Effector CD4-positive, alpha-beta T cell (primary cell): ENCODE measurements around the gene LEF1.
"Not testable (repeated sequence)": the region's sequence is repeated elsewhere in the genome, so short reads cannot be mapped to it uniquely, and the experiment has no call there.

Source experiments
- DNase-seq: peaks from one replicate; pipeline ENCODE4 v3.0.0-alpha.2; 2020

LEF1 gene

DNA sequence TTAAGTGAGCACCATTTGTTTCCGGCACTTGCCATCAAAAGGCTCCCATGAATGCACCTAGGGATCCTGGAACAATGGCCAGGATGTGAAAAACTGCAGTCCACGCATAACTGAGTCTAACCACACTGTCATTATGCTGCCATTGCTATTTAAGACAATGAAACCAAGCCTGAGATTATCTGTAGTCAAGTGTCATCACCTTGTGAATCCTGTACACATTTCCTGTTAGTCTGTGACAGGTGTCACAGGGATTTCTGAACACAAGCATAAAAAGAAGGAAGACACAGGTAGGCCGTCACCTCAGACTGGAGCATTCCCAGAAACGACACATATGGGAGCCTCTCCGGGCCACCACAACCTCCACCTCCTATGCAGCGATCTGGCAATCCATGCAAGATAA is 112.3 kb downstream of the LEF1 start:
- no peak for DNase-seq

DNA sequence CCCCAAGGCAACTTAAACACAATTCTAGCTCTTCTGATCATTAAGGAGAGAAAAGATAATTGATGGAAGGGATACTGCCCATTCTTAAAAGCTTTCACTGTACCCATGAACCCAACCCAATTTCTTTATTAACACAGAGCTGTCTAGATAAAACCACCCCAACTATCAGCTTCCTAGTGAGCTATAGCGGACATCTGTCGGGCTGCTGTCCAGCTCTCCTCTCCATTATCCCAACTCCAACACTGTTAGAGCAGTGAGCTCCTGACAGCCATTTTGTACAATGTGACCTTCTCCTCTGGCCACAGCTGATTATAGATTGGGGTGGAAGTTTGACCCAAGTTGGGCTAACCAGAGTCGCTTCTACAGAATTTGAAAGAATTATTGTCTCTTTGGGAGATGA is 112.9 kb downstream of the LEF1 start:
- no peak for DNase-seq

DNA sequence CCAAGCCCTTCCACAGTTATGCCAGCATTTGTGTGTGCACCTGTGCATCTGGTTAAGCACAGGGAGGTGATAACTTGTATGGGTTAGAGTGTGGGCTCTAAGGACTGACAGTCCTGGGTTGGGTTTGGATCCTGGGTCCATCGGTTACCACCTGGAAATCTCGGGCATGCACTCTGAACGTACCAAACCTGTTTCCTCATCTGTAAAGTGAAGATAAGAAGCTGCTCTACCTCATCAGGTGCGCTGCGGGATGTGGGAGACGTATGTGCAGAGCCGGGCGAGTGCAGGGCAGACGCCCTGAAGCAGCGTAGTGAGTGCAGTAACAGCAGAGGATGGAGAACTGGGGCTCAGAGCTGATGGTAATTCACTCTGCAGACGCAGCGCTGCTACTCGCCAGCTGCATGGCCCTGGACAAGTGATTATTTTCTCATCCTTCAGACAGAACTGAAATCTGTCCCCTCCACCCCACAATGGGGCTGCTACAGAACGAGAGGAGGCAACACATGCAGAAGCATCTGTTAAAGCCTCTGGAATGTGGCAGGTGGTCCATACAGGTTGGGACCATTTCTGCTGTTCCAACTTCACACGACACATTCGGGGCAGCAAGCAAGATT is 114.6 kb downstream of the LEF1 start:
- no peak for DNase-seq

DNA sequence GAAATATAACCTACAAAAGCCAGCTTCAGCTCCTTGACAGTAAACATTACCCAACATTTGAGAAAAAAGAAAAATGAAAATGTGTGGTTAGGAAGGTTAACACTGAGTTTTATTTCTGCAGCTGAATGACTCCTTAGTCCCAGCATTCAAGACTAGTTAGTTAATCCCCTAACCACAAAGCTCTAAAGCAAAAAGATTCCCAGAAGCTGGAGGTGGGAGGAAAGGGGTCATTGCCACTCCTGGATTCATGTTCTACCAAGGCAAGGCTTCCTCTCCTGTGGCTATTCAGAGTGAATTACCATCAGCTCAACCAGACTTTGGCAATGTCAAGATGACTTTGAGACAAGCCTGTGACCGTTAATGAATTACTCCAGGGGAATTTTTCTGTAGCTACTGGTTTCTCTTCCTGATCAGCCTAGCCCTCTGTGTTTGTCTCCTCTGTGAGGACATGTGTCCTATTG is 115.5 kb downstream of the LEF1 start:
- DNase-seq: no peak

DNA sequence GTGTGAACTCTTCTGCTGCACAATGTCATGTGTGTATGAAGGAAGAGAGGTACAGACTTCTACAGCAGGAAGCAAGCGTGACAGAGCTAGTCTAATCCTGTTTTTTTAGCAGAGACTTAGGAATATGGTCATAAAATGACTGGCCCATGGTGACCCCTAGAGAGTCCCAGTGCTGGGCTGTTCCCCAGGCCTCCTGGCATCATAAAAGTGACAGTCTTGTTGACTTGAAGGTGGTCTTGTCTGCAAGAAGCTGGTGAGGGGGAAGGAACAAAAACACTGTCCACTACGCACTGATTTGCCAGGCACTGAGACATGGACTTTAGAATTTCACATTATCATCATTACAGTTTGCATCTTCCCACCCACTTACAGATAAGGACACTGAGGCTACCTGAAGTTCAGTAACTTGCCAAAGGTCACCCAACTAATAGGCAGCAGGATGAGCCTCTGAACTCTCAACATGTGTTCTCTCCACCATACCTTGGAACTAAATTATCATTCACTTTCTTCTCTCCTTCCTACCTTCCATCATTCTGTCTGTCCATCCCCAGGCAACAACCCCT is 116.1 kb downstream of the LEF1 start:
- DNase-seq: no peak

DNA sequence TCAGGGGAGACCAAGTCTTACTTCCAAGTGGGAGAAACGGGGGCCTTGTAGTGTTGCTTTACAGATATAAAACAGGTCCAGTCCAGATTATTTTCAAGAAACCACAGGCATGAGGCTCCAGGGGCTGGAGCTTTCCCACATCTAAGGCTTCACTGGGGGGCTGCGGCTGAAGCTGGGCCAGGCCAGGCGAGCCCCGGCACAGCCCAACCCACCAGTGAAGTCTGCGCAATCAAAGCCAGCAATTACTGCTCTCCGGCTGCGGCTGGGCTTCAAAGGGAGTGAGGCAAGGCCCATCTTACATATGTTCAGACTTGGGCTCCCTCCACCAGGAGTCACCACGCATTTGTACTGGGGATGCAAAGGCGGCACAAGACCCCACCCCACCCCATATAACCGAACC is 117.4 kb downstream of the LEF1 start:
- DNase-seq: no peak

DNA sequence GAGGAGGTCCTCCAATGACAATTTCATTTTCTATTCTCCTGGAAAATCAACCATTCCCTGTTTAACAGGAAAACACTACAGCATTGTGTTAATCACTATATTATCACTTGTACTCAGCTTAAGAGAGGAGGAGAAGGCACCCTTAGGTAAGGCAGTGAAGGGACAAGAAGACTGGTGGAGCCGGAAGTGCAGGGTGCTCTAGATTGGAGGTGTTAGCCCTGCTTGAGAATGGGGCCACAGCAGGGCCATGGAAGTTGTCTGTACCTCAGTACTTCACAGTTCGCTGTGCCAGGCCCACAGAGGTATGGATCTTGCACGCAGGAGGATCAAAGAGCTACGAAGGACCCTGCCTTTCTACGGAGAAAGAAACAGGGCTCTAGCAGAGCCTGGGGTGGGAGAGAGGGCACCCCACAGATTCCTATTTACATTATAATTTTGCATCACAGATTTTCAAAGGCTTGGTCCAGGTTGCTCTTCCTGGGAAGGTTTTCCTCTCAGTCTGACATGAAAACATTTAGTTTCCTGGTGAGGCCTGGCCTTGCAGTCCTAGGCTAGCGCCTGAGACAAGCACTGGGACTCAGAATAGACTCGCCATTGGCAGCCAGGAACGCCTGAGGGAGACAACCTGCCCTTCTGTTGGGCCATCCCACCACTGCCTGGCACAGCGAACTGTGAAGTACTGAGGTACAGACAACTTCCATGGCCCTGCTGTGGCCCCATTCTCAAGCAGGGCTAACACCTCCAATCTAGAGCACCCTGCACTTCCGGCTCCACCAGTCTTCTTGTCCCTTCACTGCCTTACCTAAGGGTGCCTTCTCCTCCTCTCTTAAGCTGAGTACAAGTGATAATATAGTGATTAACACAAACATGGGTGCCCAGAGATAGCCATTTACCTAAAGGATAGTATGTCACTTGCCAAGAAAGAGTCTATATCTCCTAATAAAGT is 118.3 kb downstream of the LEF1 start:
- not testable (repeated sequence) for DNase-seq

DNA sequence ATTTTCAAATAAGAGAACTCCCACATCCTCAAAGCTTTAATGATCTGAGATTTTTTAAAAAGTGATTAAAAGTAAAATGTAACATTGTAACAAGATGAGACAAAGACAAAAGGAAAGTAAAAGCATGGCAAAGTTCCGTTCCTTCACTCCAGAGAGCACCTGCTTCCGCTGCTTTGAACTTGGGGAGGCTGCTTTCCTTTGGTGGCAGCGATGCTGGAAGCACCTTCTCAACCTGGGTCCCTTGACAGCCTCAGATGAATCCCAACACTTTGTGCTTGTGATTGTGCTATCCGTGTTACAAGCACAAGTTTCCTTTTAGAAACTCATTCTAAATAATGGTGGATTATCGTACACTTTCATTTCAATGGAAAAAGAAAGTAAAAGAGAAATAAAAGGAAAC is 119.3 kb downstream of the LEF1 start:
- DNase-seq: no peak

DNA sequence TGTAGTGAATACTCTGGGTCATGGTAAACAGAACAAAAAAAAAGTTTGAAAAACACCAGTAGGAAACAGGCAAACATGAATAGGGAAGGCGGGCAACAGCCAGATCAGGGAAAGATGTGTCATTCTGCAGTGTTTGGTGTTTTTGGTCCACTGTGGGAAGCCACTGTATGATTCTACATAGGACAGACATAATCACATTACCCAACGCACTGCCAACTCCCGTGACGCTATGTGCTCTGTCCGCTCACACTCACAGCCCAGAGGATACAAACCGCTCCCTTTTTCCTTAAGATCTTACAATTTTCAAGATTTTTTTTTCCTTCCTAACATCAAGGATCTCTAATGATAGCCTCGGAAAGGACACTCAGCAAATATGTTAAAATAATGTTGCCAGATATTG is 119.7 kb downstream of the LEF1 start:
- no peak for DNase-seq

DNA sequence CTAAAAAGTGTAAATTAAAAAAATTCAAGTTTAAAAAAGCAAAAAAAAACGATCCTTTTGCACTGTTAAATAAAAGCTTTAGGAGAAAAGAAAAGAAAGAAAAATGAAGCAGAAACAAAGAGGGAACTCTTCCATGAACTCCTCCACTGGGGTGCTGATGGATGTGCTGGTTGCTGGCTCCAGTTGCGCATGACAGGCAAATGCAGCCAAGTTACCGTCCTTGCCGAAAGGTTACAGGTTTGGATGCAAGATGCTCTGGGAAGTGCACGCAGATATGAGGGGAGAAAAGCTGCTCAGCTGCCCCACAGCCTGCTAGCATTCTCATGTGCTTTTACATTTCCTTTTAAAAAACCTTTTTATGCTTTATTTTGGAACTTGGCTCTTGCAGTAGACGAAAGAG is 120.6 kb downstream of the LEF1 start:
- DNase-seq: no peak

DNA sequence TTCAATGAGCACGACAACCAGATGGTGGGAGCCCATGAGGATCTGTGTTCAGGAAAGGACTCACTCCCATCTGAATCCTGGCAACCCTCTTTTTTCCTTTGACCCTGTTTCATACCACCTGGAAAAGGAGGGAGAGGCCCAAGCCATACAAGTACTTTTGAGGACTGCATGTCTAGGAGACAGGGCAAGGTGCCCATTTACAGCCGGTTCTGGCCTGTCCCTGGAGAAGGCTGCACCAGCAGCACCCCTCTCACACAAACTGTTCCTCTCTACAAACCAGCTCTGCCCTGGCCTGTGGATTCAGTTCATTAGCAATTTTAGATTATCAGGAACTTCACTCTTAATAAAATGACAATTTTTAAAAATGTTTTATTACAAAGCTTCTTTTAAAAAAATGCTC is 121.5 kb downstream of the LEF1 start:
- no peak for DNase-seq

DNA sequence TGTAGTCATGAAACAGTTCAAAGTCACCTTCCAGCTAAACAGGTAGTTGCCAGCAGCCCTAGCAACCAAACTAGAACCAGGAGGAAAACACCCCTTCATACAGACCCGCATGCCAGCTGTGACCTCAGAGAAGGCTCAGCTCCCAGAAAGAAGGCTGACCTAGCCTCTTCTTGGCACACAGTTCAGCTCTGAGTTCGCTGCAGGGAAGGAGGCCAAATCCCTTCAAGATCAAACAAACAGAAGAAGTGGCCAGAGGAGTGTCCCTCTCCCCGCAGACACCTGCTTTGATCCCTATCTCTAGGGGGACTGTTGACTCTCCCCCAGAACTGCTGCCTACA is 123.1 kb downstream of the LEF1 start:
- no peak for DNase-seq

DNA sequence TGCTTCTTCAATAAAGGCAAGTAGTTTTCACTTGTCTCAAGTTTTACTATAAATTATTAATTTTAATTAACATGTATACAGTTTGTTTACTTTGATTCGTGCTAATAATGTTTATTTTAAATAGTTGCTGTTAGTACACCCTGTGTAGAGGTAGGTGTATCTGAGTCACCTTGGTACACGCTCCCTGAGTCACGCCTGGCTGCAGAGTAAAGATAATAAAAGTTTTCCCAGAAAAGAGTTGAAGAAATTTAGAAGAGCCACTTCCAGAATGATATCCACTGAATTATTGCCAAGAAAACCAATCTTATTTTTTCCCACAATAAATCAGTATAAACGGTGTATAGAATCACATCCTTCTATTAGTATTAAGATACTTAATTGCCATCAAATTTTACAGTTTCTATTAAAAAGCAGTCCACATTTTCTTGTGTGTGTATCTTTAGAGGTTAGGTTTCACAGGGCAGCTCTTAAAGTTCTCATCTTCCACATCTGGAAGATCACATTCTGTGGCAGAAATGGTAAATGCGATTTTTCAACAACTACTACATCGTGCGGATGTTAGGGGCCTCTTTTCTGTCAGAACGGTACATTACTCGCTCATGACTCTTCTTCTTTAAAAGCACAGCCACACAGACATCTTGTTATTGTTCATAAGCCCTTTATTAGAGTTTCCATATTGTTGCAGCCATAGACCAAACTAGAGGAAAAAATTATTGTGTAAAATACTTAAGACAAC is 123.6 kb downstream of the LEF1 start:
- no peak for DNase-seq

DNA sequence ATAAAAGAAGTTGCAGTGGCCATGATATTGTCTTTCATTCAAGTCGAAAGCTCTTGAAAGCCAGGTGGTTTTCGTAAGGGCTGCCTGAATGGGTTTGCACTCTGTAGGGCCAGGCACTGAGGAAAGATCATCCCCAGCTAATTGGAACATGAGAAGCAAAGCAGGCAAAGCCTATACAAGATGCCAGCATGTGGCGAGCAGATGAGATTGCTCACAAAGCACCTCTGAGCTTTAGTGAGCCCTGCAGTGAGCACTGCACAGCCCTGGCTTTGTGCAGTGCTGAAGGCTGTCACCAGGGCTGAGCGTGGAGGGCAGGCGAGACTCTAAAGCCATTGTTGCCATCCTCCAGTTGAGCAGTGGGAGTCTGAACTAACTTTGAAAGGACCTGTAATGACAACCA is 125.2 kb downstream of the LEF1 start:
- no peak for DNase-seq

DNA sequence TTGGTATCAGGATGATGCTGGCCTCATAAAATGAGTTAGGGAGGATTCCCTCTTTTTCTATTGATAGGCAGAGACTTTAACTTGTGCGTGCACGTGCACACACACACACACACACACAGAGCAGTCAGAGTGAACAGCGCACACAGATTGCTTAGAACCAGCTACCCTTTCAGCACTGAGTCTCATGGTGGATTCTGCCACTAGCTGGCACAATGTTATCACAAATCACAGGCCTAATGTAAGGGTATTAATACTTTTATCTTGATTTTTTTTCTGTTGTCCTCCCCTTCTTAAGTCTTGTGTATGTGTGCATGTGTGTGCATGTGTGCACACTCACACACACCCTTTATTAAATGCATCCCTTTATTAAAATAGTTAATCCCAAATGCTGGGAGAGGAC is 125.8 kb downstream of the LEF1 start:
- no peak for DNase-seq

DNA sequence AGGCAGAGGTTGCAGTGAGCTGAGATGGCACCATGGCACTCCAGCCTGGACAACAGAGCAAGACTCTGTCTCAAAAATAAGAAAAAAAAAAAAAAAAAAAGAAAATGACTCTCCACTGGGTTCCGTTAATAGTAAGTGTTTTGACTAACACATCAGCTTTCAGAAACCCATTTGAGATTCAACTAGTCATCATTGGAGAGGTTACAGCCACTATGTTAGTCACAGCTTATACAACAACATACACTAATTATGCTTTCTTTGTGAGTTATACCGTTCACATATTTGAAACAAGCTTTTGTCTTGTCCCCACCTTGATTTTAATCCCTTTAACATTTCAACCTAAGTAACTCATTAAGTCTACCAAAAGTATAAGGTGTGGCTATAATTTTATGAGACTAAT is 130.8 kb downstream of the LEF1 start:
- no peak for DNase-seq

DNA sequence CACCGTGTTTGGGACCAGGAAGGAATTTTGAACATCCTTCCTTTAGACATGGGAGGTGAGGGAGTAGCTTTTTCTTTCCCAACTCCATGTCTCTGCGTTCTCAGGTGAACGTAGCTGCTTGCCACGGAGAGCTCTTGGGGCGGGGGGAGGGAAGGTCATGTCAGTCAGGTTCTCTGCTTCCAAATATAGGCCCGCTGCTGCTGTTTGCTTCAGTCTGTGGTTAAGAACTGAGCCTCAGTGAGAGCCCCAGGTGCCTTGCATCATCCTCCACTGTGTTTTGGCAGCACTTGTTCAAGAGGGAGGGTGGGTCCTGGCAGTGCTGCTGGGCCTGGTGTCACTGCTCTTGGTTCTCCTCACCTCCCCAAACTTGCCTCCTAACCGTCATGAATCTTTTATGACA is 132.5 kb downstream of the LEF1 start:
- DNase-seq: peak; percentile 44

DNA sequence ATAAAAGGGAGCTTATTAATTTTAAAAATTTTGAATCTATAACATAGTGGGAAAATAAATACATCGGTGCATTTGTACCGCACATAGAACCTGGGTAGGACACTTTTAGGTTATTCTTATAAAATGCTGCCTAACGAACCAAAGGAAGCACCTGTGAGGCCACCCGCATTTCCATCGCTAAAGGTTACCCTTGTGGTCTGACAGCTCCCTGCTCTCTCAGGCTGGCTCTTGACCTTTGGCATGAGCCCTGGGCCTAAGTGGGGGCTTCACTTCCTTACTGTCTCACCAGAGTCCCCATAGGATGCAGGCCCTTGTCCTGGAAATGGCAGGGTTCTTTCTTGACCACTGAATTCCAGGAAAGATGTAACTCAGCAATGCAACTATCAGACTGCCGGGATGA is 133.0 kb downstream of the LEF1 start:
- DNase-seq: no peak

DNA sequence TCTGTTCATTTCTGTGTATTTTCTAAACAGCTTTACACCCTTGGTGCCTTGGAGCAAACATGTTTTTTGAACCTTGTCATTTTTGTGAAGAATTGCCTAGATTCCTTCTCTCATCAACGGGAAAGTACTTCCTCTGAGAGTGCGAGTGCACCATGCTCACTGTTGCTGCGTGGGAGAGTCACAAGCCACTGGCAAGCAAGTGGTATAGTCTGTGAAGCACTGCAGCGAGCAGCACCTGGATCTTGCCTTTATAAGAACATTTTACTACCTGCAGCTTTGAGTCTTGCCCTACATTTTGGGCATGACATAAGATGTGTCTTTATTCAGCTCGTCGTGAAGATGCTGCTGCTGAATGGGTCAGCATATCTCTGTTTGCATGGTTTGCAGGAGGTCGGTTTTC is 134.2 kb downstream of the LEF1 start:
- DNase-seq: no peak

DNA sequence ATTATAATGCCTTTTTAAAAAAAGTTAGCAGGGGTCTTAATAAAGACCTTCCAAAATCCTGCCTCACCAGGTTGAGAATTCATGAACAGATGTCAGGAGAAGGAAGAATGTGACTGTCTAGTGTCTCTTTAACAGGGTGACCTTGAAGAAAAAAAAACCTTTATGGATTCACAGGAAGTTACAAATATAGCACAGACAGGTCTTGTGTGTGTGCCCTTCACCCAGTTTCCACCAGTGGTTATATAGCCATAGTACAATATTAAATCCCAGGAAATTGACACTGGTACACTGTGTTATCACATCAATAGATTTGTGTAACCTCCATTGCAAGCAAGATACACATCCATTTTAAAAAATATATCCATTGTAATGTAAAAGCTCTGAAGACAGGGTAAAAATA is 135.4 kb downstream of the LEF1 start:
- no peak for DNase-seq

DNA sequence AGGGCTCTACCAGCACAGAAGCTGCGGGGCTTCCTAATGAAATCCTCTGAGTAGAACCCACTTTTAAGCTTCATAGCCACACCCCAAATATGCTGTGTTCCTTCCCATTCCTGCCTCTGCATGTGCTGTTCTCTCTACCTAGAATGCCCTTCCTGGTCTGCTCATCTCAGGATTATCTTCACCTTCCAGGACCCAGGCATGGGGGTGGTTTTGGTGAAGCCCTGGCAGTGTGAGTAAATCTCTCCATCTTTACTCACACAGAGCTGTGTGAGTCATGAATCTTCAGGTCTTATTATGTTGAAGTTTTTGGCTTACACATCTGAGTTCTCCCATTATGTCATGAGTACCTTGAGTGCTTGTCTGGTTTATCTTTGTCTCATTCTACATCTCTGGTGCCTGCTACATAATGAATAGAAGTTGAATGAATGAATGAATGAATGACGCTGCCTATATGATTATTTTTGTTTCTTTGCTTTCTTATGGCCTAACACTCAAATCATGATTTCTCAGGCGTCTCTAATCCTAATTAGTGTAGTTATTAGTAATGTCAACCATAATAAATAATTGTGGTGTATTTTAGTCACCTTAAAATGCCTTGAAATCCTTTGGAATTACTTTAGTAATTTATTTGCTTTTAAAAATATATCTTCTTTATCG is 137.2 kb downstream of the LEF1 start:
- DNase-seq: no peak

DNA sequence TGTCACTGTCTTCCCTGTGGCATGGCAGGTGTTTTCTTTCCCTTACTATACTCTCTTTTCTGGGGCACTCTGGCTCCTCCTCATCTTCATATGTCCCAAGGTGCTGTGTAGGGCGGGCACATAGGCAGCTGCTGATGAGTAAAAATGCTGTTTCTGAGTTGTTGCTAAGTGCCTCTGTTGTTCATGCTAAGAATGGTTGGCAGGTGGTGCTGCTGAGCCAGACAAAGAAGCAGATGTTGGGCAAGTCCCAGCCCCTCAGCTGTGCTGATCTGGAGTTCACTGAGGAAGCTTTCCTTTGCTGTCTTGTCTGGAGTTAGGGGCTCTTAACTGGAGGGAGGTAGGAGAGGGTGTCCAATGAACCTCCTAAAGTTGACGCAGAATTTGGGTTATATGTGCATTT is 138.4 kb downstream of the LEF1 start:
- peak; percentile 60 for DNase-seq

DNA sequence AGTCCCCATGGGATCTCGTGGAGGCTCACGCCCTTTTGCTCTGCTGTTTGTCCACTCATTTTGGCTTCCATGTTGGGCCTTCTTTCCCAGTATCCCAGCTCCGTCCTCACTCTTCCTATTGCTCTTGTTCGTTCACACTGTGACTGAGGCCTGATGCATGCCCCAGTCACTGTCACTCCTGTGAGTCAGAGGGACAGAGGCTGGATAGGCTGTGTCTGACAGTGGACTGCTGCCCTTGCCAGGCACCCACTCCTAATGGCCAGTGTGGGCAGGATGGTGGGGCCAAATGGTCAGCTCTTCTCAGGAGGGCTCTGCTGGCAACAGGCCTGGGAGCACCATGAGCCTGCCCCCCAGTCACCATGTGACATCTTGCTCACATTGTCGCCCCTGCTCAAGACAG is 139.0 kb downstream of the LEF1 start:
- no peak for DNase-seq
